GM03348 (cell line): ENCODE data around the gene ADGRF1.
"Not testable (repeated sequence)": the region's sequence is repeated elsewhere in the genome, so short reads cannot be mapped to it uniquely, and the experiment has no call there.

Source experiments
- DNase-seq: peaks from one replicate; pipeline ENCODE4 v3.0.0; 2012; ENCODE audit warnings: low spot score

Gene ADGRF1

GRCh38 chr6:47022191-47022590 lies 19.9 kb downstream of the ADGRF1 start:
- DNase-seq = no peak

DNA sequence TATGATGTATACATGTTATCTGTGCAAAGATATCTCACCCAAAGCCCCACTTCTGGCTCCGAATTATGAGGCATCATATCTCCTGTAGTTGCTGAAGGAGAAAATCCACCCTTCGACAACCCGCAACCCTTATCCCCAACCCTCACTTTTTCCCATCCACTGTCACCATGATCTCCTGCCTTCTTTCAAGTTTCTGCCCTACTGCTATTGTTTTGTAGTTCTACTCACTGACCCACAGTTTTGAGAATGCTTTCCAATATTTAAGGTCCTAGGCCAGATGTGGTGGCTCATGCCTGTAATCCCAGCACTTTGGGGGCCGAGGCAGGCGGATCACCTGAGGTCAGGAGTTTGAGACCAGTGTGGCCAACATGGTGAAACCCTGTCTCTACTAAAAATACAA lies 22.2 kb downstream of the ADGRF1 start:
- no peak for DNase-seq

DNA sequence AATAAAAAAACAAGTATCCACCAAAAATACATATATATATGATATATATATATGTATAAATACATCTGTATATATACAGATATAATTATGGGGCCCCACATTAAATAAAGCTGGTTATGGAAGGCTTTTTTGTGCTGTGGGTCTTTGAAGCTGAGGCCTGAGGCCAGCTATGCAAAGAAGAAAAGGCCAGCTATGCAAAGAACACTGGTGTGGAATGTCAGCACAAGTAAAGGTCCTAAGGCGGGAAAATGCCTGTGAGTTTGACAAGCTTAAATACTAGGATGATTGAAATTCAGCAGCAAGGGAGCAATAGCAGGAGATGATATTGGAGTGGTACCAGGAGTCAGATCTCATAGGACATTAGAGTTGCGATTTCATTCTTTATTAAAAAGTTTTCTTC lies 25.2 kb downstream of the ADGRF1 start:
- DNase-seq = no peak

DNA sequence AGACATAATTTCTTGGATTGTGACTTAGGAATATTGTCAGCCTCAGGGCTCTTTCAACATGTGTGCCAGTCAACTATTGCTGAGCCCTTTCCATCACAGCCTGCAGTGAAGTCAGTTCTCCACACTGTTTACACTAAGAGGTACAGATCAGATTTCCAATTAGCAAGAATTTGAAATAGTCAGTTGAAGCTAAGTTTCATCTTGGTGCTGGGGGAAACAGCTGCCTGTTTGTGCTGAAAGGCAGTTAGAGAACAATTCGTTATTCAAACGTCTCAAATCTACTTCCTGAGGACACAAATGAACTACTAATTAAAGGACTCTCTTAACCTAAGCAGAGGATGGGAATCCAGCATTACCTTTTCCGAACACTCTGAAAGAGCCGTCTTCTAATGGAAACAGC lies 25.9 kb downstream of the ADGRF1 start:
- no peak for DNase-seq

- DNase-seq = no peak
These were observed 27.7 kb downstream of the ADGRF1 start for GRCh38 chr6:47014401-47014800.

DNA sequence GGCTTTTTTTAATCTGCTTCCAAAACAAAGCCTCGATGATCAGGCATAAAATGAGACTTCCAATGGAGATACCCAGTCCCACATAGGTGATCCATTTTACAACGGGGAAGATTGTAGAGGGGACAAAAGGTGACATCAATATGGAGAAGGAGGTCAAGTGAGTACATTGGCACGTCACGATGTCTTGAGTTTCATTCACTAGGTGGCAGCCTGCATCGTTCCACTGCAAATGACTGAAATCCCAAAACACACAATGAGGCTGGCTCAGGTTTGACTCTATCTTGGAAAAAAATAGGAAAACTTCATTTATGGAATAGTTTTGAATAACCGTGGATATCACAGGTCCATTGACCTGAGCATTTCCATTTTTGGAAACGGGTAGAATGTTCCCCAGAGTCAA lies 32.5 kb downstream of the ADGRF1 start:
- DNase-seq = no peak

DNA sequence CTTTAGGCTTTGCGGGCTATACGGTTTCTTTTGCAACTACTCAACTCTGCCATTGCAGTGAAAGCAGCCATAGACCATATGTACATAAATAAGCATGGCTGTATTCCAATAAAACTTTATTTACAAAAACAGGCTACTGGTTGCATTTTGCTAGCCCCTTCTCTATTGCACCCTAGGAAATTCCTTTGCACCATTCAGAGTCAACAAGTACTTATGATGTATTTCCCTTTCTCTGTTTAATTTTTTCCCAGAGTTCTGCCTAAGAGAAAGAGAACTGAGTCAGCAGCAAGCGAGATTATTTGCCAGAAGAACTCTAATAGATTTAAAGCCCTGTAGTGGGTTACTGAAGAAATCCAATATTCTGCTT lies 33.8 kb downstream of the ADGRF1 start:
- no peak for DNase-seq

DNA sequence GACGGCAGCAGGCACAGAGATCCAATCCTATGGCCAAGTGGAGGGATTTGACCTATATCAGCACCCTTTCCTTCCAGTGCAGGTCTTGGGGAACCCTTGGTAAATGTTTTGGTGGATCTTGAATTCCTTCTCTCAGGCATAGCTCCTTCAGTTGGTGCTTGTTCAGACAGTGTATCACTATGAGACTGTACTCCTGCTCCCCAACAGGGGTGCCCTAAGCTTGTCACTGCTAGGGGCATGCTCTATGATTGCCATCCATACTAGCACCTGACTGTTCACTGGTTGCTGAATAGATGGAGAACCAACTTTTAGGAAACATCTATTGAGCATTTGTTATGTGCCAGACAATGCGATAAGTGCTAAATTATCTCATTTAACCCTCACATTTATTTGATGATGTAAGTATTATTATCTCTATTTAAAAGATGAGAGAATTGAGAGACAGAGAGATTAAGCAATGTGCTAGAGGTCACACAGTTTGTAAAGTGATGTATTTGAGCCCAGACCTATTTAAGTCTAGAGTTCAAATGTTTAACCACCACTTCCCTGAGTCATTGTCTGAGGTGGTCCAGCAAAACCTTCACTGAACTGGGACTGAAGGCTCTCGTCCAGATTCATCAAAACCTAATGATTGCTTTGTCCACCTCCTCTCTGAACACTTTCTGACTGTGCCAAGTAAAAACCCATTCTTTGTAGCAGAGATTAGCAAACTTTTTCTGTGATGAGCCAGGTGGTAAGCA lies 34.3 kb downstream of the ADGRF1 start:
- DNase-seq = no peak

- no peak for DNase-seq
These were observed 36.6 kb downstream of the ADGRF1 start for GRCh38 chr6:47005486-47005885.

- DNase-seq = no peak
These were observed 37.7 kb downstream of the ADGRF1 start for GRCh38 chr6:47004463-47004862.

- no peak for DNase-seq
These were observed 41.3 kb downstream of the ADGRF1 start for GRCh38 chr6:47000842-47001241.

DNA sequence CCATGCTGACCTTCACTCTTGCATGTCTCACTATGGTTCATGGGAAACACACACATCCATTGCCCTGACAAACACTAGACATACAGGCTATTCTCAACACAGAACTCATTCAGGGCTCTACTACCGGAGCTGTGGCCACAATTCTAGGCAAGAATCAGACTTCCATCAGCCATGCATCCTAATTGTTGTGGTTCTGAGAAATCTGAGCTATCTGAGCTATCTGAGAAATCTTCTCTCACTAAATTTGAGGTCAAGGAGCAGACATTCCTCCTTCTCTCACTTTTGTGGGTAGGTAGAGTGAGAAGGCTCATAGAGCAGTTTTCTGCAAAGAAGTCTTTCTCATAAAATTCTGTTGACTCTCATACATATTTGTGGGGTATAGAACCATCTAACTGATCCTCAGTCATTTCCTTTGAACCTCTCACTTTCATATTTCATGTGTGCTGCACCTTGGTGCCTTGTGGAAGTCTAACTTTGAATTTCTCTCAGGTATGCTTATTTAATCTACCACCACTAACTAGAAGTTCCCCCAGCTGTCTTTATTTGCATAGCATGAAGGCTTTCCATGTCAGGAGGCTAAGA lies 43.6 kb downstream of the ADGRF1 start:
- DNase-seq = no peak

- no peak for DNase-seq
These were observed 44.5 kb downstream of the ADGRF1 start for GRCh38 chr6:46997646-46998045.

DNA sequence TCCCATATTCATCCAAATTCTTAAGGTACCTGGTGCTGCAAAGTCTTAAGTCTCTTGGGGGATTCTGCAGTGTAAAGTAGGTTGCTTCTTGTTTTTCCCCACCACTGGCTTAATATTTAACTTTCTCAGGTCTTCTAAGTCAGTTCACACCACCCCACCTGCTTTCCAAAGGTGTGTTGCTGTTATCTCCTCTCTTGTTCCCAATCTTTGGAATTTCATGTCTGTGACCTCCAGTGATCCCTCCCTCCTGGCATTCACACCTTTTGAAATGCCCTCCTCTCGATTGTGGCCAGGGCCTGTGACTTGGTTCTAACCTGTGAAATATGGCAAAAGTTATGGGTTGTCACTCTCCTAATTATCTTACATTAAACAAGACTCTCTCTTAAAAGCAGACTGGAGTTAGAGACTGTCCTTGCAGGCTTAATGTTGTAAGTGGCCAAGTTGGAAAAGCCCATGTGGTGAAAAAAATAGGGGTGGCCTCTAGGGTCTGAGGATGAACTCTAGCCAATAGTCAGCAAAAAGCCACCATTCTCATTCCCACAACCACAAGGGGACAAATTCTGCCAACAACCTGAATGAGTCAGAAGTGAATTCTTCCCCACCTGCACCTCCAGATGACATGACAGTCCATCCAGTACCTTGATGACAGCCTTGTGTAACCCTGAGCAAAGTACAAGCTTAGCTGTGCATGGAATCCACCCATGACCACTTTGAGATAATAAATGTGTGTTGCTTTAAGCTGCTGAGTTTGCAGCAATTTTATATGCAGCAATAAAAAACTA lies 45.1 kb downstream of the ADGRF1 start:
- DNase-seq = no peak

GRCh38 chr6:46994933-46995332 lies 47.2 kb downstream of the ADGRF1 start:
- no peak for DNase-seq

DNA sequence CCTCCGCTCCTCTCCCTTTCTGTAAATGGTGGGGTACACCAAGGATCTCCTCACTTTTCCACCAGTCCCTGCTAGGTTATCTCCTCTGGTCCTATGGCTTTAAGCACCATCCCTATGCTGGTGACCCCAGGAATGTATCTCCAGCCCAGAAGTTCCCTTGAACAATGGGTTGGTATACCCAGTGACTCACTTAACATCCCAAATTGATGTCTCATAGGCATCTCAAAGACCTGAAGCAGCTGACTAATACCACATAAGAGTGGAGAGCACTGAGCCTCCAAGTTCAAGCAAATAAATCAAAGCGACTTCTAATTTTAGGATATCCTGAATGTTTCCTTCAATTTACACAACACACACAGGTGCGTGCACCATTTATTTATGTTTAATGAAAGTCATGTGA lies 48.3 kb downstream of the ADGRF1 start:
- DNase-seq = peak; percentile 68

- DNase-seq = not testable (repeated sequence)
These were observed 49.7 kb downstream of the ADGRF1 start for GRCh38 chr6:46992391-46992790.

DNA sequence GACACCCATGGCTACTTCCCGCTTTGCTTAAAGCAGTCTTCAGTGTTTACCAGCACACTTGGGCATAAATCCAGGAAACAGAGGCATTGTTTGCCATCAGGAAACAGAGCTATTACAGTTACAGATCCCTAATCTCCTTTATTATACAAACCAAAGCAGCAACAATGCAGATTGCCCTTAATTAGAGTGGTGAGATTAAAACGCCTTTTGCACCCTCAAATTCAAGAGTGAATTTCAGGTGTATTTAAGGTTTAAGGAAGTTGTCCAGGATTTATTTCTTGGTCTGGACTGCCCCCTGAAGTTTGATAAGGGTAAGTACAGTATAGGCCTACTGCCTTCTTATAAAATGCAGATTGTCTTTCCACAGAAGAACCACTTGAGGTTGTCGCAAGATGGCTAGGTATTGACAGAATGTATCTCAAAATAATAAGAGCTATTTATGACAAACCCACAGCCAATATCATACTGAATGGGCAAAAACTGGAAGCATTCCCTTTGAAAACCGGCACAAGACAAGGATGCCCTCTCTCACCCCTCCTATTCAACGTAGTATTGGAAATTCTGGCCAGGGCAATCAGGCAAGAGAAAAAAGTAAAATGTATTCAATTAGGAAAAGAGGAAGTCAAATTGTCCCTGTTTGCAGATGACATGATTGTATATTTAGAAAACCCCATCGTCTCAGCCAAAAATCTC lies 51.2 kb downstream of the ADGRF1 start:
- peak; percentile 58 for DNase-seq

DNA sequence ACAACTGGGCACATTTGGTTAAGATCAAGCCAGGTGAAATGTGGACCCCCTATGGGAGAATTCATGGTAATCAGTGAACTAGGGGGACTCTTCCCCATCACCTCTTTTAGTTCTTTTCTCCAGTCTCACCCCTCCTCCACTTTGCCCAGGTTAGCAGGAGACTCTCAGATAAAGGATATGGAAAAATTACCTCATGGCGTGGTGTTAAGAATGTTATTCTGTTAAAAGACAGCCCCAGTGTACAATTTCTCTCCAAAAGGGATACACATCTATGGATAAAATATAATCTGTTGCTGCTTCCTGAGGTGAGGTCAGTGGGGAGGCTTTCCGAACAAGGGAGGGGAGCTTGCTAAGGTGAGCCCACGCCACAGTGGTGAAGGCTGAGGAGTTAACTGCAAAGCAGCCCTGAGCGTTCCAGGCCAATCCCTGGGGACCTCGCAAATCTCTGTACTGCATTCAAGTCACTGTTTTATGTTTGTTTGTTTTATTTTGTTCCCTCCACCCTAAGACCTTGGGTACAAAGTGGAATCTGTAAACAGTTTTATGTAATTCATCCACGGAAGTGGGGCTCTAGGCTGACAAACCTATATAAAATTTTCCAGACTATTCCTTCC lies 52.0 kb downstream of the ADGRF1 start:
- DNase-seq = no peak

DNA sequence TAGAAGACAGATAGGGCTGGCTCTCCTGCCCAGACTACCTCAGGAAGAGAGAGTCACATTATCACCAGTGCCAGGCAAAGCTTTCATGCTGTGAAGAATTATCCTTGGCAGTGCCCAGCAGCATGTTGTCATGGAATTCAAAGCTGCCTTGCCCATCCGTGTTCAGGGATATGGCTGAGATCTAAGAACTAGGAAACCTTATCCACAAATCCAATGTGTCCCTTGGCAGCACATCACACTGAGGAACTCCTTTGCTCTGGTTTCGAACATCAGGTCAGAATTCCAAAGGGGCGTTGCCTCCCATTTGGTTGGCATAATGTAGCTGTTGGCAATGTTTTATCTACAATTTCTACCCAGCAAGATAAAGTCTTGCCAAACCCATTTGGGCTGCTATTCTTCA lies 52.7 kb downstream of the ADGRF1 start:
- DNase-seq = no peak

DNA sequence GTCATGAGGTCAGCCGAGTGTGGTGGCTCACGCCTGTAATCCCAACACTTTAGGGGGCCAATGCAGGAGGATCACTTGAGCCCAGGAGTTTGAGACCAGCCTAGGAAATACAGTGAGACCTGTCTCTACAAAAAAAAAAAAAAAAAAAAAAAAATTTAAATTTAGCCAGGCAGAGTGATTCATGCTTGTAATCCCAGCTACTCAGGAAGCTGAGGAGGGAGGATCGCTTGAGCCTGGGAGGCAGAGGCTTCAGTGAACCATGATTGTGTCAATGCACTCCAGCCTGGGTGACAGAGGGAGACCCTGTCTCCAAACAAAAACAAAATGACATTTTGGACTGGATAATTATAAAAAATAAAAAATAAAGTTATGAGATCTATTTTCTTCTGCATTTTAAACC lies 56.2 kb downstream of the ADGRF1 start:
- no peak for DNase-seq

- DNase-seq = peak; percentile 20
These were observed 59.1 kb downstream of the ADGRF1 start for GRCh38 chr6:46983007-46983411.
